NCI-H2196 treated with DMSO at 0.1 percent for 48 hours (cell line): ENCODE measurements around the gene KBTBD13.
"Not testable (repeated sequence)": the region's sequence is repeated elsewhere in the genome, so short reads cannot be mapped to it uniquely, and the experiment has no call there.

ENCODE experiments used
- DNase-seq: peaks from one replicate; lab custom pipeline; 2025; ENCODE audit not compliant: unreplicated experiment; lab: John Stamatoyannopoulos, UW

KBTBD13 gene

GRCh38 chr15:65087873-65088642 is 11.5 kb downstream of the KBTBD13 start:
- no peak for DNase-seq

- DNase-seq, result no peak
These were observed 12.1 kb downstream of the KBTBD13 start for GRCh38 chr15:65088643-65089021.

- no peak for DNase-seq
These were observed 12.8 kb downstream of the KBTBD13 start for GRCh38 chr15:65089206-65089824.

GRCh38 chr15:65091946-65092770 is 15.6 kb downstream of the KBTBD13 start:
- no peak for DNase-seq

GRCh38 chr15:65092911-65093792 is 16.6 kb downstream of the KBTBD13 start:
- DNase-seq, result no peak

- not testable (repeated sequence) for DNase-seq
These were observed 17.2 kb downstream of the KBTBD13 start for GRCh38 chr15:65093793-65094170.

GRCh38 chr15:65094294-65094995 is 17.9 kb downstream of the KBTBD13 start:
- DNase-seq, result no peak

GRCh38 chr15:65095011-65095746 is 18.6 kb downstream of the KBTBD13 start:
- DNase-seq, result no peak

GRCh38 chr15:65095747-65096104 is 19.2 kb downstream of the KBTBD13 start:
- DNase-seq, result no peak

- DNase-seq, result no peak
These were observed 20.2 kb downstream of the KBTBD13 start for GRCh38 chr15:65096481-65097385.

- no peak for DNase-seq
These were observed 21.2 kb downstream of the KBTBD13 start for GRCh38 chr15:65097651-65098263.

GRCh38 chr15:65099336-65099735 is 22.8 kb downstream of the KBTBD13 start:
- no peak for DNase-seq

- not testable (repeated sequence) for DNase-seq
These were observed 23.3 kb downstream of the KBTBD13 start for GRCh38 chr15:65099801-65100200.

- DNase-seq, result no peak
These were observed 23.9 kb downstream of the KBTBD13 start for GRCh38 chr15:65100442-65100841.

- no peak for DNase-seq
These were observed 24.9 kb downstream of the KBTBD13 start for GRCh38 chr15:65101411-65101890.

- no peak for DNase-seq
These were observed 25.6 kb downstream of the KBTBD13 start for GRCh38 chr15:65101891-65102708.

- DNase-seq, result no peak
These were observed 26.4 kb downstream of the KBTBD13 start for GRCh38 chr15:65102912-65103311.
